HepG2 (cell line): ENCODE results near the gene AKR1A1. TPM values are rescaled to one million over a fixed set of nuclear protein-coding genes. Genes with fewer than 3 reads are reported as not detected.
A peak's percentile ranks its signal among the peaks of the same experiment; 100 is the strongest.

Experiments
- FOXK1 ChIP-seq: sonication (generic); formaldehyde crosslinking; IDR thresholded peaks from 2 replicates; pipeline ENCODE4 v1.4.0; 2020; ENCODE audit warnings: low read depth, missing genetic modification reagents, borderline replicate concordance
- GTF3A ChIP-seq: sonication (generic); formaldehyde crosslinking; conservative IDR thresholded peaks from 2 replicates; pipeline ENCODE4 v1.4.0; 2020; ENCODE audit warnings: mild to moderate bottlenecking, missing genetic modification reagents
- KAT8 ChIP-seq: IDR thresholded peaks from 2 replicates; pipeline ENCODE4 v1.6.1; 2016; ENCODE audit warnings: missing genetic modification reagents, missing compliant biosample characterization
- KLF11 ChIP-seq: IDR thresholded peaks from 2 replicates; pipeline ENCODE4 v1.6.1; 2016; ENCODE audit warnings: missing compliant biosample characterization
- NFATC3 ChIP-seq: sonication (generic); formaldehyde crosslinking; IDR thresholded peaks from 2 replicates; pipeline ENCODE4 v1.5.1; 2020; ENCODE audit warnings: mild to moderate bottlenecking, missing genetic modification reagents
- PTBP1 ChIP-seq: fragments of 200-400 bp; formaldehyde crosslinking; IDR thresholded peaks from 2 replicates; pipeline ENCODE4 v1.6.1; 2018; ENCODE audit warnings: low read length, low read depth; ENCODE audit not compliant: poor library complexity, severe bottlenecking
- RBFOX2 ChIP-seq: fragments of 200-400 bp; formaldehyde crosslinking; IDR thresholded peaks from 2 replicates; pipeline ENCODE4 v1.6.1; 2017; ENCODE audit warnings: low read depth, mild to moderate bottlenecking, low read length
- SMAD1 ChIP-seq: sonication (generic); formaldehyde crosslinking; IDR thresholded peaks from 2 replicates; pipeline ENCODE4 v1.4.0; 2020; ENCODE audit warnings: missing genetic modification reagents, low read depth, mild to moderate bottlenecking, borderline replicate concordance
- STAG1 ChIP-seq: sonication (generic); formaldehyde crosslinking; IDR thresholded peaks from 2 replicates; pipeline ENCODE4 v1.4.0; 2020; ENCODE audit warnings: missing genetic modification reagents
- ZBTB8A ChIP-seq: sonication (generic); formaldehyde crosslinking; IDR thresholded peaks from 2 replicates; pipeline ENCODE4 v1.4.0; 2020; ENCODE audit warnings: mild to moderate bottlenecking, low read depth, missing genetic modification reagents, borderline replicate concordance
- ZMYM2 ChIP-seq: sonication (generic); formaldehyde crosslinking; IDR thresholded peaks from 2 replicates; pipeline ENCODE4 v1.8.0; 2022; ENCODE audit warnings: mild to moderate bottlenecking, missing genetic modification reagents
- ZNF264 ChIP-seq: sonication (generic); formaldehyde crosslinking; IDR thresholded peaks from 2 replicates; pipeline ENCODE4 v1.4.0; 2020; ENCODE audit warnings: missing genetic modification reagents
- polyA plus RNA-seq, 8 experiments: library from polyadenylated mRNA; depleted of rRNA in 3 of 8; stranded (reverse) in 7 of 8; unstranded in 1 of 8; fragments of >200 nt; fragmentation: Illumina TruSeq in 4 of 8; extraction: Trizol in 4 of 8; gene quantifications; 2 replicates each; pipeline versions ENCODE4 v1.2.1 to v1.2.3, GENCODE V29; 2011 to 2016; ENCODE audit warnings: low read depth in 4 of 8, missing spikeins in 1 of 8, mixed read lengths in 1 of 8; ENCODE audit not compliant: insufficient read depth in 1 of 8
- total RNA-seq, 5 experiments: library from RNA; depleted of rRNA; stranded (reverse); fragments of >200 nt; fragmentation: Illumina TruSeq; extraction: Trizol; gene quantifications; 2 replicates each; pipeline ENCODE4 v1.2.3, GENCODE V29; 2016; ENCODE audit warnings: low read depth in 1 of 5
- TF ChIP-seq, protein P1 (sequence below): sonication (generic); formaldehyde crosslinking; IDR thresholded peaks from 2 replicates; pipeline ENCODE4 v1.4.0; 2020; ENCODE audit warnings: missing genetic modification reagents, borderline replicate concordance
- TF ChIP-seq, protein P2 (sequence below): sonication (generic); formaldehyde crosslinking; IDR thresholded peaks from 2 replicates; pipeline ENCODE4 v1.4.0; 2020; ENCODE audit warnings: low read depth, missing genetic modification reagents
- TF ChIP-seq, protein P3 (sequence below): sonication (generic); formaldehyde crosslinking; IDR thresholded peaks from 2 replicates; pipeline ENCODE4 v1.5.1; 2020; ENCODE audit warnings: mild to moderate bottlenecking, missing genetic modification reagents, borderline replicate concordance
- TF ChIP-seq, protein P4 (sequence below): sonication (generic); formaldehyde crosslinking; IDR thresholded peaks from 2 replicates; pipeline ENCODE4 v1.5.0; 2020; ENCODE audit warnings: mild to moderate bottlenecking, missing genetic modification reagents
- TF ChIP-seq, protein P5 (sequence below): sonication (generic); formaldehyde crosslinking; IDR thresholded peaks from 2 replicates; pipeline ENCODE4 v1.4.0; 2020; ENCODE audit warnings: missing genetic modification reagents, mild to moderate bottlenecking, borderline replicate concordance

AKR1A1 gene
- total and polyA plus RNA-seq, 2 of the 13 experiments (the other 11 are each of a cell fraction or from before 2014, with no cell fraction given) = 181 to 217 TPM

DNA sequence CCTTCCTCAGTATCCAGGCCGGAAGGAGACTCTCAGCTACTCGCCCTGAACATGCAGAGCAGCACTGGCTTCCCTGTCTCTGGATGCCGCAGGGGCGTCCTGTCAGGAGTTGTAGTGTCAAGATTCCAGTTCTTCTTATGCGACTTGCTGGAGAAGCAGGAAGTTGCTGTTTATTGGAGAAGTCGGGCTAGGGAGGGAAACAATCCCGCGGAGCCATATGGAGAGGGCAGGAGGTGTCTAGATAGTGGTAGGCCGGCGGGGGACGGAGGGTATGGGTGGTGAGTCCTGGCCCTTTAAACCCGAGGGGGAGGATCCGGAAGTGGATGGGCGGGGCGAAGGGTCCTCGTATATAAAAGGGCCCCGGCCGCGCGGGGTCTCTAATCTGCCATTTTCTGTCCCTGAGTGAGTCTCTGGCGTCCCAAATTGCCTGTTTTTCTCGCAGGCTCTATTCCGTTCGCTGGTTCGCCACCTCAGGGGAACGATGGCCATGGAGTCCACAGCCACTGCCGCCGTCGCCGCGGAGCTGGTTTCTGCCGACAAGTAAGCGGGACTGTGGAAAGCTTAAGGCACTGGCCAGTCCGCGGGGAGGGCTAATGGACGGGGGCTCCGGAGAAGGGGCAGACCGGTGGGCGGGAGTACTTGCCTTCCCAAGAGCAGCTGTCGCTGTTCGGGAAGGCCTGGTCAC, 33.2 kb downstream of the AKR1A1 start, which contains the start of gene NASP (continued):
- TF ChIP-seq, protein P1, sequence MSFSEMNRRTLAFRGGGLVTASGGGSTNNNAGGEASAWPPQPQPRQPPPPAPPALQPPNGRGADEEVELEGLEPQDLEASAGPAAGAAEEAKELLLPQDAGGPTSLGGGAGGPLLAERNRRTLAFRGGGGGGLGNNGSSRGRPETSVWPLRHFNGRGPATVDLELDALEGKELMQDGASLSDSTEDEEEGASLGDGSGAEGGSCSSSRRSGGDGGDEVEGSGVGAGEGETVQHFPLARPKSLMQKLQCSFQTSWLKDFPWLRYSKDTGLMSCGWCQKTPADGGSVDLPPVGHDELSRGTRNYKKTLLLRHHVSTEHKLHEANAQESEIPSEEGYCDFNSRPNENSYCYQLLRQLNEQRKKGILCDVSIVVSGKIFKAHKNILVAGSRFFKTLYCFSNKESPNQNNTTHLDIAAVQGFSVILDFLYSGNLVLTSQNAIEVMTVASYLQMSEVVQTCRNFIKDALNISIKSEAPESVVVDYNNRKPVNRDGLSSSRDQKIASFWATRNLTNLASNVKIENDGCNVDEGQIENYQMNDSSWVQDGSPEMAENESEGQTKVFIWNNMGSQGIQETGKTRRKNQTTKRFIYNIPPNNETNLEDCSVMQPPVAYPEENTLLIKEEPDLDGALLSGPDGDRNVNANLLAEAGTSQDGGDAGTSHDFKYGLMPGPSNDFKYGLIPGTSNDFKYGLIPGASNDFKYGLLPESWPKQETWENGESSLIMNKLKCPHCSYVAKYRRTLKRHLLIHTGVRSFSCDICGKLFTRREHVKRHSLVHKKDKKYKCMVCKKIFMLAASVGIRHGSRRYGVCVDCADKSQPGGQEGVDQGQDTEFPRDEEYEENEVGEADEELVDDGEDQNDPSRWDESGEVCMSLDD (CRISPR knock-in tag) = no peak
- TF ChIP-seq ZNF264 (CRISPR knock-in tag) (0 out of 2 replicates have a peak, but pooled peaks have one; percentile 34), STAG1 (CRISPR knock-in tag) (no peak), PTBP1 (no peak), FOXK1 (CRISPR knock-in tag) (peak; percentile 27; the same call in 1 of the 2 replicates), ZMYM2 (0 out of 2 replicates have a peak, but pooled peaks have one; percentile 47), KLF11 (CRISPR knock-in tag) (no peak), GTF3A (CRISPR knock-in tag) (no peak), RBFOX2 (peak; percentile 81), SMAD1 (CRISPR knock-in tag) (no peak; the same call in 1 of the 2 replicates), NFATC3 (no peak), ZBTB8A (CRISPR knock-in tag) (no peak; the same call in 1 of the 2 replicates), KAT8 (peak; percentile 56; the same call in 1 of the 2 replicates)
- TF ChIP-seq, protein P2, sequence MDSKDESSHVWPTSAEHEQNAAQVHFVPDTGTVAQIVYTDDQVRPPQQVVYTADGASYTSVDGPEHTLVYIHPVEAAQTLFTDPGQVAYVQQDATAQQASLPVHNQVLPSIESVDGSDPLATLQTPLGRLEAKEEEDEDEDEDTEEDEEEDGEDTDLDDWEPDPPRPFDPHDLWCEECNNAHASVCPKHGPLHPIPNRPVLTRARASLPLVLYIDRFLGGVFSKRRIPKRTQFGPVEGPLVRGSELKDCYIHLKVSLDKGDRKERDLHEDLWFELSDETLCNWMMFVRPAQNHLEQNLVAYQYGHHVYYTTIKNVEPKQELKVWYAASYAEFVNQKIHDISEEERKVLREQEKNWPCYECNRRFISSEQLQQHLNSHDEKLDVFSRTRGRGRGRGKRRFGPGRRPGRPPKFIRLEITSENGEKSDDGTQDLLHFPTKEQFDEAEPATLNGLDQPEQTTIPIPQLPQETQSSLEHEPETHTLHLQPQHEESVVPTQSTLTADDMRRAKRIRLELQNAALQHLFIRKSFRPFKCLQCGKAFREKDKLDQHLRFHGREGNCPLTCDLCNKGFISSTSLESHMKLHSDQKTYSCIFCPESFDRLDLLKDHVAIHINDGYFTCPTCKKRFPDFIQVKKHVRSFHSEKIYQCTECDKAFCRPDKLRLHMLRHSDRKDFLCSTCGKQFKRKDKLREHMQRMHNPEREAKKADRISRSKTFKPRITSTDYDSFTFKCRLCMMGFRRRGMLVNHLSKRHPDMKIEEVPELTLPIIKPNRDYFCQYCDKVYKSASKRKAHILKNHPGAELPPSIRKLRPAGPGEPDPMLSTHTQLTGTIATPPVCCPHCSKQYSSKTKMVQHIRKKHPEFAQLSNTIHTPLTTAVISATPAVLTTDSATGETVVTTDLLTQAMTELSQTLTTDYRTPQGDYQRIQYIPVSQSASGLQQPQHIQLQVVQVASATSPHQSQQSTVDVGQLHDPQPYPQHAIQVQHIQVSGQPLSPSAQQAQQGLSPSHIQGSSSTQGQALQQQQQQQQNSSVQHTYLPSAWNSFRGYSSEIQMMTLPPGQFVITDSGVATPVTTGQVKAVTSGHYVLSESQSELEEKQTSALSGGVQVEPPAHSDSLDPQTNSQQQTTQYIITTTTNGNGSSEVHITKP = no peak; the same call in 1 of the 2 replicates
- TF ChIP-seq, protein P3, sequence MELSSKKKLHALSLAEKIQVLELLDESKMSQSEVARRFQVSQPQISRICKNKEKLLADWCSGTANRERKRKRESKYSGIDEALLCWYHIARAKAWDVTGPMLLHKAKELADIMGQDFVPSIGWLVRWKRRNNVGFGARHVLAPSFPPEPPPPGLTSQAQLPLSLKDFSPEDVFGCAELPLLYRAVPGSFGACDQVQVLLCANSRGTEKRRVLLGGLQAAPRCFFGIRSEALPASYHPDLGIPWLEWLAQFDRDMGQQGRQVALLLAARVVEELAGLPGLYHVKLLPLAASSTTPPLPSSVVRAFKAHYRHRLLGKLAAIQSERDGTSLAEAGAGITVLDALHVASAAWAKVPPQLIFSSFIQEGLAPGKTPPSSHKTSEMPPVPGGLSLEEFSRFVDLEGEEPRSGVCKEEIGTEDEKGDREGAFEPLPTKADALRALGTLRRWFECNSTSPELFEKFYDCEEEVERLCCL (CRISPR knock-in tag) = no peak
- TF ChIP-seq, protein P4, sequence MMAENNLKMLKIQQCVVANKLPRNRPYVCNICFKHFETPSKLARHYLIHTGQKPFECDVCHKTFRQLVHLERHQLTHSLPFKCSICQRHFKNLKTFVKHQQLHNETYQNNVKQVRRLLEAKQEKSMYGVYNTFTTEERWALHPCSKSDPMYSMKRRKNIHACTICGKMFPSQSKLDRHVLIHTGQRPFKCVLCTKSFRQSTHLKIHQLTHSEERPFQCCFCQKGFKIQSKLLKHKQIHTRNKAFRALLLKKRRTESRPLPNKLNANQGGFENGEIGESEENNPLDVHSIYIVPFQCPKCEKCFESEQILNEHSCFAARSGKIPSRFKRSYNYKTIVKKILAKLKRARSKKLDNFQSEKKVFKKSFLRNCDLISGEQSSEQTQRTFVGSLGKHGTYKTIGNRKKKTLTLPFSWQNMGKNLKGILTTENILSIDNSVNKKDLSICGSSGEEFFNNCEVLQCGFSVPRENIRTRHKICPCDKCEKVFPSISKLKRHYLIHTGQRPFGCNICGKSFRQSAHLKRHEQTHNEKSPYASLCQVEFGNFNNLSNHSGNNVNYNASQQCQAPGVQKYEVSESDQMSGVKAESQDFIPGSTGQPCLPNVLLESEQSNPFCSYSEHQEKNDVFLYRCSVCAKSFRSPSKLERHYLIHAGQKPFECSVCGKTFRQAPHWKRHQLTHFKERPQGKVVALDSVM (CRISPR knock-in tag) = 0 out of 2 replicates have a peak, but pooled peaks have one; percentile 6
- TF ChIP-seq, protein P5, sequence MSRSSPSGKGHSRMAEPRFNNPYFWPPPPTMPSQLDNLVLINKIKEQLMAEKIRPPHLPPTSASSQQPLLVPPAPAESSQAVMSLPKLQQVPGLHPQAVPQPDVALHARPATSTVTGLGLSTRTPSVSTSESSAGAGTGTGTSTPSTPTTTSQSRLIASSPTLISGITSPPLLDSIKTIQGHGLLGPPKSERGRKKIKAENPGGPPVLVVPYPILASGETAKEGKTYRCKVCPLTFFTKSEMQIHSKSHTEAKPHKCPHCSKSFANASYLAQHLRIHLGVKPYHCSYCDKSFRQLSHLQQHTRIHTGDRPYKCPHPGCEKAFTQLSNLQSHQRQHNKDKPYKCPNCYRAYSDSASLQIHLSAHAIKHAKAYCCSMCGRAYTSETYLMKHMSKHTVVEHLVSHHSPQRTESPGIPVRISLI (CRISPR knock-in tag) = no peak
